ENCODE results near the gene TMEM95.

TMEM95 gene

DNA sequence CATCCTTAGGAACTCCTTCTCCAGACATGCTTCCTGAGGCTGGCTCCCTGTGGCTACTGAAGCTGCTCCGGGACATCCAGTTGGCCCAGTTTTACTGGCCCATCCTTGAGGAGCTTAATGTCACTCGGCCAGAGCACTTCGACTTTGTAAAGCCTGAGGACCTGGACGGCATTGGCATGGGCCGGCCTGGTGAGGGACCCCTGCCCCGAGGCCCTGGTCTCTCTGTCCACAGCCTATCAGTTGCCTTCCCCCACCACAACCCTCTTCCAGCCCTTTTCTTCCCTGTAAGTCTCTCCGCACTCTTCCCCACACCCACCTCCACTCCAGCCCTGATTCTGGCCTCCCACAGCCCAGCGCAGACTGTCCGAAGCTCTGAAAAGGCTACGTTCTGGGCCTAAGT is 27.9 kb downstream of the TMEM95 start:
- no peak for DNase-seq

DNA sequence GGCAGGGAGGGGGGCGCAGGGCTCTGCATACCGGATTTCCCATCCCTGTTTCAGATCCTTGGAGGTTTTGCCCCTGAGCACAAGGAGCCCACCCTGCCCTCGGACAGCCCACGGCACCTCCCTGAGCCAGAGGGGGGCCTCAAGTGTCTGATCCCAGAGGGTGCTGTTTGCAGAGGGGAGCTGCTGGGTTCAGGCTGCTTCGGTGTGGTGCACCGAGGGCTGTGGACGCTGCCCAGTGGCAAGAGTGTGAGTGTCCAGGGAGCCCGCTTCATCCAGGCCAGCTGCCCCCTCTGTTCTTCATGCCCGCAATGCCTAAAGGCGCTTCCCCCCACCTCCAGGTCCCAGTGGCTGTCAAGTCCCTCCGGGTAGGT is 28.4 kb downstream of the TMEM95 start:
- no peak for DNase-seq

- no peak for DNase-seq
These were observed 29.0 kb downstream of the TMEM95 start for GRCh38 chr17:7383742-7384488.

GRCh38 chr17:7384489-7385081 is 29.6 kb downstream of the TMEM95 start:
- no peak for DNase-seq

DNA sequence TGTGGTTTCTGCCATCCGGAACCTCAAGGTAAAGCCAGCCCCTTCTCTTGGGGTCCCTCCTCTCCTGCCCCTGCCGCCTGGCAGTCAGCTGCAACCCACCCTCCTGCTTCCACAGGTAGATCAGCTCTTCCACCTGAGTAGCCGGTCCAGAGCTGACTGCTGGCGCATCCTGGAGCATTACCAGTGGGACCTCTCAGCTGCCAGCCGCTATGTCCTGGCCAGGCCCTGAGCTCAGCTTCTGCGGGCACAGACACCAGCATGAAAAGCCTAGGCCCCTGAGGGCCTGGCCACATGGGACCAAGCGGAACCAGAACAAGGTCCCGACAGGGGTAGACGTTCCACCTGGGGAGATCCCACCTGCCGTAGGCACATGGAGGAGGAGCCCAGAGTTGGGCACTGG is 33.9 kb downstream of the TMEM95 start:
- no peak for DNase-seq

DNA sequence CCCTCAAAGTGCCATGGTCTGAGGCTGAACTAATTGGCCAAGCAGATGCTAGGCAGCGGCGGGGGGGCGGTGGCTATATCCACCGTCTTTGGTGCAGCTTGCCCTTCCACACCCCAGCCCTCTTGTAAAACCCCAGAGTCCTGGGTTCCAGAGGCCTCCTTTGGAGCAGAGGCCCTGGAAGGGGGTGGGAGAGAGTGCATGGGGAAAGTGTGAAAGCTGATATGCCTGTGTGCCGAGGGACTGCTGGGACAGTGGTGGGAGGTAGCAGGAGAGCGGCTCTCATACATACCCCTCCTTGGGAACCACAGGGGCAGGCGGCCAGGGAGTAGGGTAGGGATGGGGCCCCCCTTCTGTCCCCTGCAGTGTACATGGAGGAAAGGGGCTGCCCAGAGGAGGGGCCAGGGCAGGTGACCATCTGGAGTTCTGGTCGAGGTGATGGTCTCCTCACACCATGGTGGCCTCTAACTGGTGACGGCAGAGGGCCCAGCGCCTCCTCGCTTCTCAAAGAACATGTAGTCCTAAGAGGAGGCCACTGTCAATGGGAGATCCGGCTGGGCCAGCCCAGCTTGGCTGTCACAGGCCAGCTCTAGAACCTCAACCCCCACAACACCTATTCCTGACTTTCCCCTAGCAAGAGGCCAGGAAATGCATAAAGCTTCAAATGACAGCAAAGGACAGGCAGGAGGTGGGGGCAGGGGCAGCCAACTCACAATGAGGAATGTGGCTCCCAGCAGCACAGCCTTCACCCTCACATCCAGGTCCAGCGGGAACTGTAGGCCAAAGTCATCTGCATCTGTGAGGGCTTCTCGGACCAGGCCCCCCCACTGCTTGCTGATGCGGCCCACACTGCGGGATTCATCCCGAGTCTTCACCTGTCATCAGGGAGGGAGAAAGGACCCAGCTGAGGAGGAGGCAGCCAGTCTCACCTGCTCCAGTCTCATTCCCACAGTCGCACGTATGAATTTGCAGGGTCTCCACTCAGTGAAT is 35.3 kb downstream of the TMEM95 start:
- DNase-seq = no peak

GRCh38 chr17:7391307-7391706 is 36.4 kb downstream of the TMEM95 start:
- DNase-seq = no peak

- DNase-seq = no peak
These were observed 38.0 kb downstream of the TMEM95 start for GRCh38 chr17:7392696-7393612.

GRCh38 chr17:7393613-7394451 is 38.9 kb downstream of the TMEM95 start:
- no peak for DNase-seq

- peak; percentile 61 for DNase-seq
These were observed 39.7 kb downstream of the TMEM95 start, which contains the start of gene PLSCR3 for GRCh38 chr17:7394452-7395191. Gene PLSCR3 (minus strand): TSS chr17:7394525. CDS start chr17:7394110, 415 bp downstream.

- no peak for DNase-seq
These were observed 41.2 kb downstream of the TMEM95 start for GRCh38 chr17:7396147-7396546.

GRCh38 chr17:7398612-7399011 is 43.7 kb downstream of the TMEM95 start:
- DNase-seq = no peak

DNA sequence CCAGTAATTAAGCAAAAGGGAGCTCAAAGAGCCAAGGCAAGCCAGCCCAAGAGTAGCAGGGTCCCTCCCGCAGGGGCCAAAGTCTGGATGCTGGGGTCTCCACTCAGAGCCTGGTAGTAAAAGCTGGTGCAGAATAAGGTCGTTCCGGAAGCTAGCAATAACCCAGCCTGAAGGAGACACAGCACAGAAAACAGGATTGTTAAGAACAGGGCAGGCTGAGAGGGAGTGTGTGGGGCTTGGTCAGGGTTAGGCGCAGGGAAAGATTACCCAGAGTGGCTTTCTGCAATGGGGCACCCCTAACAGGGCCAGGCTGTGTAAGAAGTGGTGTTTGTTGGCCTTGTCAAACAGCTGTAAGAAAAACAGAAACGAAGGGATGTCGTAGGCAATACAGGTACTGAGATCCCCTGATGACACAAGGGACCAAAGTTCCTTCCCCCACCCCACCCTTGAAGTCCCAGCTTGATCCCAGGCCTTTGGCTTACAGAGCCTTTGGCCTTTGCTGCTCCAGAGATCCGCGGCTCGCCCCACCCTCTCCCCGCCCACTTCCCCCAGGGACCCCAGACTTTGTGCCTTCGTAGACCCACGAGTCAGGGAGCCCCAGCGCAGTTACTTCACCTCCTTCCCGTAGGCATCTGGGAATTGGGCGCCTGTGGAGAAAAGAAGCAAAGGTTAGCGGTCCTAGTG is 48.2 kb downstream of the TMEM95 start:
- no peak for DNase-seq

DNA sequence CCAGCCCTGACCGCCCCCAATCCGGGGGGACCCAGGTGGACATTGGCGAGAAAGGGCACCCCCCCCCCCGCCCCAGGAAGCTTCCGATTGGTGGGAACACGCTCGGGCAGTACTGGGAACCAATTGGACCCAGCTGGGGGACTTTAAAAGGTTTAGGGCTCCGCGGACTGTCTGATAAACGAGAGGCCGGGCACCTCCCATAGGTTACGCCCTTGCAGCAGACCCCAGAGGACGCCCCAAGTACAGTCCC is 48.7 kb downstream of the TMEM95 start:
- no peak for DNase-seq

DNA sequence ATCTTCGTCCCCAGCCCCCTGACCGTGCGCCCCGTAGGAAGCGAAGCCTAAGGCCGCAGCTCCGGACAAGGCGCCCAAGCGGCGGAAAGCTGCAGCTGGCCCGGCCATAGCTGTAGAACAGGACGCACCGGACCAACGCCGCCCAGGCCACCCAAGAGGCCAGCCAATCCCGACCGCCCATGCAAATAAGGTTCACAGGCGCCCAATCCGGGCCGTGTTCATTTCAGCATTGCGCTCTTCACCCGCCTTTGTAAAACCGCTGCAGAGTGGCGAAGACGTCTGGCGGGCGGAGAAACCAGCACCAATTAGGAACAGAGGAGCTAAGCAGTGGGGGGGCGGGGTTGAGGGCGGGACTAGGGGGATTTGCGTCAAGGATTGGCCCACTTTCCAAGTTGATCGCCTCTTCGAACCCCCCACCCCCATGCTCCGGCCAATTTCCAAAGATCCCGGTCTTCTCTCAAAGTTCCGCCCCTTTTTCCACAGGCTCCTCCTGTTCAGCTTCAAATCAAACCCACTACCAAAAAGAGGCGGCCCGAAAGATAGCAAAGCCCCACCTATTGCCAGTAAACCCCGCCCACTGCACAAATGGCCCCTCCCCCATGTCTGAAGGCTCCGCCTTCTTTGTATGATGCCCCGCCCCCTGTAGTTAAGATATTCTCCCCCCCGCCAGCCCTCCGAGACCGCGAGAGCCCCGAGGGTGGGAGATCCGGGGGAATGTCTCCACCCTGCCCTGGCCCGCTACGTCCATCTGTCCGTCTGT is 49.2 kb downstream of the TMEM95 start, which contains the start of gene TMEM256:
Gene TMEM256, minus strand, starts transcription at position 121 of the 760 bp plus-strand sequence. Its CDS starts 13 bp downstream, at position 108.
- DNase-seq = peak; percentile 97

- DNase-seq = no peak
These were observed 49.9 kb downstream of the TMEM95 start for GRCh38 chr17:7404737-7405349.

GRCh38 chr17:7405350-7406234 is 50.6 kb downstream of the TMEM95 start:
- no peak for DNase-seq
